Measurements from ENCODE around the gene EVI5. TPM values are rescaled to one million over a fixed set of nuclear protein-coding genes. Genes with fewer than 3 reads are reported as not detected.
A peak's percentile ranks its signal among the peaks of the same experiment; 100 is the strongest.

Gene EVI5
- total RNA-seq, 4 donors from 2014 or later = 48.7 to 70.7 (median 50.8) TPM

- H3K4me1 ChIP-seq = peaks cover 0 to 56% (median 49%) of the 10 kb centered on the region in 4 donors
- peak within 1 kb of the TSS; percentile 16 to 54 (median 46) for H3K4me3 ChIP-seq
- no peaks in the 10 kb centered on the region for H3K36me3 ChIP-seq
- H3K27me3 ChIP-seq = peaks cover 5 to 74% of the 10 kb centered on the region in 2 donors
- no peak for DNase-seq (ENCODE audit: low spot score in 2 of 2)
- TF ChIP-seq EP300 (IDR thresholded peaks at IDR 0.05) = no peak
- TF ChIP-seq CTCF (IDR thresholded peaks at IDR 0.05) = no peak
- no peak for TF ChIP-seq POLR2A (IDR thresholded peaks at IDR 0.05)
- no peaks in the 10 kb centered on the region for H3K9me3 ChIP-seq
- H3K27ac ChIP-seq = peak within 1 kb of the TSS in 1 of 4 donors; percentile 72
- 6% methylated on average over 28 to 29 of the region's 77 CpGs for WGBS, 2 donors
These were observed 298.4 kb downstream of the EVI5 start, which contains the start of gene GFI1 for GRCh38 chr1:92486251-92487077. Gene GFI1 (minus strand): TSS chr1:92486925. CDS start chr1:92483487, 3,438 bp downstream.

- peaks cover 5 to 83% of the 10 kb centered on the region in 2 donors for H3K27me3 ChIP-seq
- TF ChIP-seq EP300 (IDR thresholded peaks at IDR 0.05) = no peak
- peak in 1 of 5 experiments; percentile 11 for TF ChIP-seq CTCF (IDR thresholded peaks at IDR 0.05)
- no peak for TF ChIP-seq POLR2A (IDR thresholded peaks at IDR 0.05)
- WGBS, 2 donors = 1% methylated on average over 42 to 77 of the region's 82 CpGs
These were observed 299.3 kb downstream of the EVI5 start for GRCh38 chr1:92485381-92486250.

GRCh38 chr1:92484472-92485380 is 300.2 kb downstream of the EVI5 start:
- no peaks in the 10 kb centered on the region for H3K9me3 ChIP-seq
- no peaks in the 10 kb centered on the region for H3K36me3 ChIP-seq
- H3K4me1 ChIP-seq = peaks cover 0 to 70% (median 56%) of the 10 kb centered on the region in 4 donors
- WGBS, 2 donors = 2% methylated on average over 48 to 64 of the region's 65 CpGs
- no peak for DNase-seq (ENCODE audit: low spot score in 2 of 2)
- H3K4me3 ChIP-seq = peak overlapping the region; percentile 16 to 54 (median 46)
- peak overlapping the region in 1 of 4 donors; percentile 72 for H3K27ac ChIP-seq
- peaks cover 5 to 91% of the 10 kb centered on the region in 2 donors for H3K27me3 ChIP-seq
- TF ChIP-seq POLR2A (IDR thresholded peaks at IDR 0.05) (no peak), EP300 (IDR thresholded peaks at IDR 0.05) (peak in 1 of 2 donors; percentile 54)

More at GRCh38 chr1:92485381-92486250, 299.3 kb downstream of the EVI5 start:
- peak overlapping the region; percentile 16 to 54 (median 46) for H3K4me3 ChIP-seq
- no peak for DNase-seq (ENCODE audit: low spot score in 2 of 2)
- no peaks in the 10 kb centered on the region for H3K36me3 ChIP-seq
- peak overlapping the region in 1 of 4 donors; percentile 72 for H3K27ac ChIP-seq
- no peaks in the 10 kb centered on the region for H3K9me3 ChIP-seq
- peaks cover 0 to 65% (median 56%) of the 10 kb centered on the region in 4 donors for H3K4me1 ChIP-seq

GRCh38 chr1:92483610-92484471 is 301.1 kb downstream of the EVI5 start:
- Histone ChIP-seq H3K4me1 (peaks cover 0 to 70% (median 56%) of the 10 kb centered on the region in 4 donors), H3K9me3 (no peaks in the 10 kb centered on the region)

More at GRCh38 chr1:92483610-92484471, 301.1 kb downstream of the EVI5 start:
- Histone ChIP-seq H3K27me3 (peaks cover 5 to 97% of the 10 kb centered on the region in 2 donors), H3K27ac (peak overlapping the region in 1 of 4 donors; percentile 34), H3K4me3 (peak overlapping the region in 3 of 4 donors; percentile 41 to 54 (median 50)), H3K36me3 (no peaks in the 10 kb centered on the region)
- DNase-seq (ENCODE audit: low spot score in 2 of 2) = no peak
- WGBS, 2 donors = 2 to 3% methylated on average over 55 to 56 of the region's 56 CpGs
- no peak for TF ChIP-seq POLR2A (IDR thresholded peaks at IDR 0.05)

Data from tibial nerve (tissue), 4 donors.